K562 (cell line): ENCODE data around the gene TMEM170A. TPM values are rescaled to one million over a fixed set of nuclear protein-coding genes. Genes with fewer than 3 reads are reported as not detected.

Experiments
- MED1 ChIP-seq: sonication (generic); formaldehyde crosslinking; IDR thresholded peaks from 2 replicates; pipeline ENCODE4 v1.8.1; 2023; ENCODE audit warnings: missing genetic modification reagents, borderline replicate concordance
- MEIS2 ChIP-seq: fragments of 450-650 bp; IDR thresholded peaks from 2 replicates; pipeline ENCODE4 v1.6.1; 2014; ENCODE audit warnings: mild to moderate bottlenecking; ENCODE audit not compliant: partially characterized antibody
- NR4A1 ChIP-seq, 2 experiments: fragments of 250-450 bp in 1 of 2; fragments of 450-650 bp in 1 of 2; sonication (Bioruptor Pico) in 1 of 2; IDR thresholded peaks; 2 replicates each; pipeline versions ENCODE4 v1.4.0 to v1.6.1; 2016 to 2020; ENCODE audit warnings: mild to moderate bottlenecking in 2 of 2, missing compliant biosample characterization in 1 of 2, missing genetic modification characterization in 1 of 2, moderate library complexity in 1 of 2
- ZNF41 ChIP-seq: fragments of 250-450 bp; sonication (Bioruptor Pico); conservative IDR thresholded peaks from 2 replicates; pipeline ENCODE4 v1.4.0; 2020; ENCODE audit warnings: mild to moderate bottlenecking
- ZNF699 ChIP-seq: fragments of 250-450 bp; sonication (Bioruptor Pico); IDR thresholded peaks from 2 replicates; pipeline ENCODE4 v1.8.0; 2021; ENCODE audit warnings: mild to moderate bottlenecking, moderate library complexity; ENCODE audit not compliant: insufficient replicate concordance
- polyA plus RNA-seq, 8 experiments: library from polyadenylated mRNA; depleted of rRNA in 4 of 8; stranded (reverse) in 5 of 8; unstranded in 3 of 8; fragments of >200 nt; fragmentation: Nextera tagmentation in 2 of 8; fragmentation: Illumina TruSeq in 1 of 8; extraction: Ambion mirVana in 2 of 8; extraction: Trizol in 1 of 8; gene quantifications; 2 replicates each; pipeline versions ENCODE4 v1.2.1 to v1.2.3, GENCODE V29; 2011 to 2014; ENCODE audit warnings: inconsistent platforms in 1 of 8, missing spikeins in 1 of 8
- total RNA-seq, 7 experiments: library from RNA; depleted of rRNA in 6 of 7; stranded (reverse); fragments of >200 nt in 6 of 7; fragmentation: Illumina TruSeq in 2 of 7; extraction: Trizol in 2 of 7; gene quantifications; 2 replicates each; pipeline versions ENCODE4 v1.2.1 to v1.2.3, GENCODE V29; 2011 to 2021; ENCODE audit warnings: low replicate concordance in 1 of 7
- TF ChIP-seq, protein P1 (sequence below), 2 experiments: IDR thresholded peaks; 2 replicates each; pipeline ENCODE4 v1.6.1; 2011; ENCODE audit warnings: borderline replicate concordance in 1 of 2, control low read depth in 1 of 2, low read depth in 1 of 2, low read length in 1 of 2, mild to moderate bottlenecking in 1 of 2, mixed read lengths in 1 of 2, moderate library complexity in 1 of 2; ENCODE audit not compliant: insufficient read depth in 1 of 2, insufficient read length in 1 of 2, poor library complexity in 1 of 2, severe bottlenecking in 1 of 2; ENCODE audit errors: extremely low read depth in 1 of 2
- TF ChIP-seq, protein P2 (sequence below): fragments of 250-450 bp; sonication (Bioruptor Pico); IDR thresholded peaks from 2 replicates; pipeline ENCODE4 v1.5.1; 2021; ENCODE audit warnings: mild to moderate bottlenecking
- TF ChIP-seq, protein P3 (sequence below): sonication (generic); formaldehyde crosslinking; IDR thresholded peaks from 2 replicates; pipeline ENCODE4 v1.8.0; 2022; ENCODE audit warnings: mild to moderate bottlenecking, low read depth, missing genetic modification reagents
- TF ChIP-seq, protein P4 (sequence below): fragments of 450-650 bp; IDR thresholded peaks from 2 replicates; pipeline ENCODE4 v1.6.1; 2016; ENCODE audit warnings: low read depth, mild to moderate bottlenecking, moderate library complexity
- TF ChIP-seq, protein P5 (sequence below): sonication (generic); formaldehyde crosslinking; IDR thresholded peaks from 2 replicates; pipeline ENCODE4 v1.8.1; 2023; ENCODE audit warnings: mild to moderate bottlenecking, missing genetic modification reagents

TMEM170A gene
- total and polyA plus RNA-seq, 9 of the 15 experiments (the other 6 are each of a cell fraction or from before 2014, with no cell fraction given), result 6.1 to 30.2 (median 15.0) TPM

DNA sequence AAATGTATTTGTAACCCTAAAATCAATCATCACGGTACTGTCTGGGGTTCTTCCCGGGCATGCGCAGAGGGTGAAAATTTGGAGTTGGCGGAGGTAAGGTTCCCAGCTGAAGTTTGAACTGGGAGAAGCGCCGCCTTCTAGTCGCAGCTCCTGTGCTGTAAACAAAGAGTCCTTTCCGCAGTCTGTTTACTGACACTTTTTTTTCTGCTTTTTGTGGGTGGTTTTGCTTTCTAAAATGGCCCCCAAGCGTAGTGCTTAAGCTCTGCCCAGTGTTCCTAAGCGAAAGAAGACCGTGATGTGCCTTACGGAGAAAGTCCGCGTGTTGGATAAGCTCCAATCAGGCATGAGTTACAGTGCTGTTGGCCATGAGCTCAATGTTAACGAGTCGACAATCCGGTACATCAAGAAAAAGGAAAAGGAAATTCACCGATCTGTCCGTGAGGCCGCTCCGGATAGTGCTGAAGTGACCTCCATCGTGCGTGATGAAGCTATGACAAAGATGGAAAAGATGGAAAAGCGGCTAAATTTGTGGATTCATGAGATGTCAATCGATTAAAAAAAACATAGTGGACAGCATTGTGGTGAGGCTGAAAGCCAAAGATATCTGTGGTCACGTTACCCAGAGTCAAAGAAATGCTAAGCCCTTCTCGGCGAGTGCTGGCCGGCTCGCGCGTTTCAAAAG lies 30.6 kb downstream of the TMEM170A start (continued):
- TF ChIP-seq MED1 (CRISPR knock-in tag) (no peak), MEIS2 (peak; percentile 89), NR4A1 (CRISPR knock-in tag; IDR thresholded peaks at IDR 0.05) (no peak), NR4A1 (tag; IDR thresholded peaks at IDR 0.05) (peak; percentile 60; the same call in 1 of the 2 replicates), ZNF41 (CRISPR knock-in tag) (no peak), ZNF699 (CRISPR knock-in tag) (no peak)
- TF ChIP-seq, protein P1, sequence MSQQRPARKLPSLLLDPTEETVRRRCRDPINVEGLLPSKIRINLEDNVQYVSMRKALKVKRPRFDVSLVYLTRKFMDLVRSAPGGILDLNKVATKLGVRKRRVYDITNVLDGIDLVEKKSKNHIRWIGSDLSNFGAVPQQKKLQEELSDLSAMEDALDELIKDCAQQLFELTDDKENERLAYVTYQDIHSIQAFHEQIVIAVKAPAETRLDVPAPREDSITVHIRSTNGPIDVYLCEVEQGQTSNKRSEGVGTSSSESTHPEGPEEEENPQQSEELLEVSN (IDR thresholded peaks at IDR 0.05; ENCODE audit: borderline replicate concordance in 1 of 2, extremely low read depth in 1 of 2, insufficient read depth in 1 of 2, insufficient read length in 1 of 2, low read depth in 1 of 2, low read length in 1 of 2, poor library complexity in 1 of 2, severe bottlenecking in 1 of 2), result peak in 1 of 2 experiments; percentile 65
- TF ChIP-seq, protein P2, sequence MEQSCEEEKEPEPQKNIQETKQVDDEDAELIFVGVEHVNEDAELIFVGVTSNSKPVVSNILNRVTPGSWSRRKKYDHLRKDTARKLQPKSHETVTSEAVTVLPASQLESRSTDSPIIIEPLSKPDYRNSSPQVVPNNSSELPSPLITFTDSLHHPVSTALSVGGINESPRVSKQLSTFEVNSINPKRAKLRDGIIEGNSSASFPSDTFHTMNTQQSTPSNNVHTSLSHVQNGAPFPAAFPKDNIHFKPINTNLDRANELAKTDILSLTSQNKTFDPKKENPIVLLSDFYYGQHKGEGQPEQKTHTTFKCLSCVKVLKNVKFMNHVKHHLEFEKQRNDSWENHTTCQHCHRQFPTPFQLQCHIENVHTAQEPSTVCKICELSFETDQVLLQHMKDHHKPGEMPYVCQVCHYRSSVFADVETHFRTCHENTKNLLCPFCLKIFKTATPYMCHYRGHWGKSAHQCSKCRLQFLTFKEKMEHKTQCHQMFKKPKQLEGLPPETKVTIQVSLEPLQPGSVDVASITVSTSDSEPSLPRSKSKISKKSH (CRISPR knock-in tag), result no peak
- TF ChIP-seq, protein P3, sequence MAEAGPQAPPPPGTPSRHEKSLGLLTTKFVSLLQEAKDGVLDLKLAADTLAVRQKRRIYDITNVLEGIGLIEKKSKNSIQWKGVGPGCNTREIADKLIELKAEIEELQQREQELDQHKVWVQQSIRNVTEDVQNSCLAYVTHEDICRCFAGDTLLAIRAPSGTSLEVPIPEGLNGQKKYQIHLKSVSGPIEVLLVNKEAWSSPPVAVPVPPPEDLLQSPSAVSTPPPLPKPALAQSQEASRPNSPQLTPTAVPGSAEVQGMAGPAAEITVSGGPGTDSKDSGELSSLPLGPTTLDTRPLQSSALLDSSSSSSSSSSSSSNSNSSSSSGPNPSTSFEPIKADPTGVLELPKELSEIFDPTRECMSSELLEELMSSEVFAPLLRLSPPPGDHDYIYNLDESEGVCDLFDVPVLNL (CRISPR knock-in tag), result no peak
- TF ChIP-seq, protein P4, sequence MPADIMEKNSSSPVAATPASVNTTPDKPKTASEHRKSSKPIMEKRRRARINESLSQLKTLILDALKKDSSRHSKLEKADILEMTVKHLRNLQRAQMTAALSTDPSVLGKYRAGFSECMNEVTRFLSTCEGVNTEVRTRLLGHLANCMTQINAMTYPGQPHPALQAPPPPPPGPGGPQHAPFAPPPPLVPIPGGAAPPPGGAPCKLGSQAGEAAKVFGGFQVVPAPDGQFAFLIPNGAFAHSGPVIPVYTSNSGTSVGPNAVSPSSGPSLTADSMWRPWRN, result no peak
- TF ChIP-seq, protein P5, sequence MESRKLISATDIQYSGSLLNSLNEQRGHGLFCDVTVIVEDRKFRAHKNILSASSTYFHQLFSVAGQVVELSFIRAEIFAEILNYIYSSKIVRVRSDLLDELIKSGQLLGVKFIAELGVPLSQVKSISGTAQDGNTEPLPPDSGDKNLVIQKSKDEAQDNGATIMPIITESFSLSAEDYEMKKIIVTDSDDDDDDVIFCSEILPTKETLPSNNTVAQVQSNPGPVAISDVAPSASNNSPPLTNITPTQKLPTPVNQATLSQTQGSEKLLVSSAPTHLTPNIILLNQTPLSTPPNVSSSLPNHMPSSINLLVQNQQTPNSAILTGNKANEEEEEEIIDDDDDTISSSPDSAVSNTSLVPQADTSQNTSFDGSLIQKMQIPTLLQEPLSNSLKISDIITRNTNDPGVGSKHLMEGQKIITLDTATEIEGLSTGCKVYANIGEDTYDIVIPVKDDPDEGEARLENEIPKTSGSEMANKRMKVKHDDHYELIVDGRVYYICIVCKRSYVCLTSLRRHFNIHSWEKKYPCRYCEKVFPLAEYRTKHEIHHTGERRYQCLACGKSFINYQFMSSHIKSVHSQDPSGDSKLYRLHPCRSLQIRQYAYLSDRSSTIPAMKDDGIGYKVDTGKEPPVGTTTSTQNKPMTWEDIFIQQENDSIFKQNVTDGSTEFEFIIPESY (CRISPR knock-in tag), result peak; percentile 51; the same call in 1 of the 2 replicates
